Large intestine (tissue), 3 donors: ENCODE data around the gene FLVCR2. TPM values are rescaled to one million over a fixed set of nuclear protein-coding genes. Genes with fewer than 3 reads are reported as not detected.
"Not testable (repeated sequence)": the region's sequence is repeated elsewhere in the genome, so short reads cannot be mapped to it uniquely, and the experiment has no call there.

ENCODE experiments used
- DNase-seq, 2 donors: peaks; one replicate each; pipeline versions ENCODE4 v3.0.0 to v3.0.0-alpha.2; 2013
- H3K27ac ChIP-seq: one replicate; pipeline ENCODE4 v1.5.1; 2013; ENCODE audit warnings: low read length
- H3K27me3 ChIP-seq: 2 replicates; pipeline ENCODE4 v1.6.1; 2013; ENCODE audit warnings: low read length; ENCODE audit not compliant: control insufficient read depth, insufficient read depth
- H3K36me3 ChIP-seq: 2 replicates; pipeline ENCODE4 v1.6.1; 2013; ENCODE audit warnings: low read length; ENCODE audit not compliant: control insufficient read depth, insufficient read depth
- H3K4me1 ChIP-seq: one replicate; pipeline ENCODE4 v1.6.1; 2013; ENCODE audit warnings: low read length; ENCODE audit not compliant: control insufficient read depth, insufficient read depth
- H3K4me3 ChIP-seq: one replicate; pipeline ENCODE4 v1.5.1; 2013; ENCODE audit warnings: low read length
- H3K9me3 ChIP-seq: one replicate; pipeline ENCODE4 v1.6.1; 2013; ENCODE audit warnings: mild to moderate bottlenecking, low read depth, low read length, moderate library complexity; ENCODE audit not compliant: control insufficient read depth
- WGBS: methylation state at CpG from one replicate; pipeline ENCODE4 v1.1.5; 2013; ENCODE audit warnings: low lambda C conversion rate; ENCODE audit not compliant: insufficient coverage; 5-methylcytosine and 5-hydroxymethylcytosine counted together
- polyA plus RNA-seq: library from polyadenylated mRNA; unstranded; fragments of 120-200 nt; gene quantifications from one replicate; pipeline ENCODE4 v1.2.1, GENCODE V29; 2013

FLVCR2 gene
- polyA plus RNA-seq, 1 donor = 11.3 TPM

GRCh38 chr14:75589931-75590330 is 11.5 kb downstream of the FLVCR2 start:
- Histone ChIP-seq H3K4me3 (no peak overlapping the region), H3K27me3 (no peaks in the 10 kb centered on the region), H3K27ac (no peak overlapping the region), H3K36me3 (no peaks in the 10 kb centered on the region), H3K4me1 (no peaks in the 10 kb centered on the region), H3K9me3 (no peaks in the 10 kb centered on the region)
- no CpG with 5 or more reads among the region's 6 CpGs for WGBS
- DNase-seq = no peak

GRCh38 chr14:75591331-75591946 is 13.0 kb downstream of the FLVCR2 start:
- Histone ChIP-seq H3K36me3 (no peaks in the 10 kb centered on the region), H3K4me1 (no peaks in the 10 kb centered on the region), H3K9me3 (no peaks in the 10 kb centered on the region), H3K27me3 (no peaks in the 10 kb centered on the region), H3K27ac (no peak overlapping the region), H3K4me3 (no peak overlapping the region)
- no peak for DNase-seq
- no CpG with 5 or more reads among the region's 1 CpG for WGBS

- Histone ChIP-seq H3K27ac (no peak overlapping the region), H3K36me3 (no peaks in the 10 kb centered on the region), H3K4me1 (no peaks in the 10 kb centered on the region), H3K9me3 (no peaks in the 10 kb centered on the region), H3K4me3 (no peak overlapping the region), H3K27me3 (no peaks in the 10 kb centered on the region)
- no peak for DNase-seq
Observed at GRCh38 chr14:75591987-75592575, 13.7 kb downstream of the FLVCR2 start.

- no peak overlapping the region for H3K27ac ChIP-seq
- no peaks in the 10 kb centered on the region for H3K9me3 ChIP-seq
- no peaks in the 10 kb centered on the region for H3K36me3 ChIP-seq
- DNase-seq = no peak
- H3K4me1 ChIP-seq = no peaks in the 10 kb centered on the region
- H3K4me3 ChIP-seq = no peak overlapping the region
- no peaks in the 10 kb centered on the region for H3K27me3 ChIP-seq
- 100% methylated on average over 1 of the region's 3 CpGs for WGBS
Observed at GRCh38 chr14:75595226-75595625, 16.8 kb downstream of the FLVCR2 start.

- H3K27ac ChIP-seq = no peak overlapping the region
- no CpG with 5 or more reads among the region's 3 CpGs for WGBS
Observed at GRCh38 chr14:75597149-75597548, 18.7 kb downstream of the FLVCR2 start.

GRCh38 chr14:75600100-75600499 is 21.7 kb downstream of the FLVCR2 start:
- not testable (repeated sequence) for H3K36me3 ChIP-seq, H3K4me3 ChIP-seq, H3K27me3 ChIP-seq, DNase-seq, H3K9me3 ChIP-seq, H3K27ac ChIP-seq
- WGBS = 100% methylated on average over 1 of the region's 1 CpG
- peaks cover 15% of the 10 kb centered on the region for H3K4me1 ChIP-seq

More at GRCh38 chr14:75597149-75597548, 18.7 kb downstream of the FLVCR2 start:
- no peak for DNase-seq
- Histone ChIP-seq H3K36me3 (no peaks in the 10 kb centered on the region), H3K4me3 (no peak overlapping the region), H3K9me3 (no peaks in the 10 kb centered on the region), H3K4me1 (peaks cover 2% of the 10 kb centered on the region), H3K27me3 (no peaks in the 10 kb centered on the region)

GRCh38 chr14:75601061-75601460 is 22.6 kb downstream of the FLVCR2 start:
- WGBS = 67% methylated on average over 1 of the region's 6 CpGs
- H3K9me3 ChIP-seq, H3K4me3 ChIP-seq, H3K36me3 ChIP-seq, H3K27ac ChIP-seq, H3K27me3 ChIP-seq, DNase-seq: not testable (repeated sequence)
- H3K4me1 ChIP-seq = peaks cover 15% of the 10 kb centered on the region

- no peaks in the 10 kb centered on the region for H3K27me3 ChIP-seq
- WGBS = 44% methylated on average over 1 of the region's 3 CpGs
- H3K4me1 ChIP-seq = peaks cover 15% of the 10 kb centered on the region
- H3K4me3 ChIP-seq = no peak overlapping the region
- DNase-seq = peak; percentile 19 to 75
- H3K36me3 ChIP-seq = no peaks in the 10 kb centered on the region
- H3K9me3 ChIP-seq = no peaks in the 10 kb centered on the region
- H3K27ac ChIP-seq = peak overlapping the region; percentile 7
Observed at GRCh38 chr14:75602503-75602902, 24.1 kb downstream of the FLVCR2 start.

- peaks cover 15% of the 10 kb centered on the region for H3K4me1 ChIP-seq
- no CpG with 5 or more reads among the region's 11 CpGs for WGBS
- no peak overlapping the region for H3K27ac ChIP-seq
- peak in 1 of 2 donors; percentile 11 for DNase-seq
- H3K27me3 ChIP-seq = no peaks in the 10 kb centered on the region
- H3K9me3 ChIP-seq = no peaks in the 10 kb centered on the region
- no peaks in the 10 kb centered on the region for H3K36me3 ChIP-seq
- H3K4me3 ChIP-seq = no peak overlapping the region
Observed at GRCh38 chr14:75604979-75605851, 26.8 kb downstream of the FLVCR2 start.

- Histone ChIP-seq H3K27ac (no peak overlapping the region), H3K4me1 (peaks cover 15% of the 10 kb centered on the region), H3K36me3 (no peaks in the 10 kb centered on the region), H3K27me3 (no peaks in the 10 kb centered on the region), H3K4me3 (no peak overlapping the region), H3K9me3 (no peaks in the 10 kb centered on the region)
- DNase-seq = no peak
- WGBS = no CpG with 5 or more reads among the region's 10 CpGs
Observed at GRCh38 chr14:75605916-75606315, 27.5 kb downstream of the FLVCR2 start.
